ENCODE results near the gene REV1.

REV1 gene

GRCh38 chr2:99489761-99490622 is at the start of gene REV1 (continued):
- TF ChIP-seq ZNF23 (tag by site-specific recombination; IDR thresholded peaks at IDR 0.05; ENCODE audit: borderline replicate concordance) (no peak), ZNF624 (tag by site-specific recombination; IDR thresholded peaks at IDR 0.05) (no peak), ZNF24 (tag by site-specific recombination; IDR thresholded peaks at IDR 0.05) (no peak), GLI4 (tag by site-specific recombination; IDR thresholded peaks at IDR 0.05) (no peak), ZFP69B (tag by site-specific recombination; IDR thresholded peaks at IDR 0.05) (peak; percentile 15; the same call in 1 of the 2 replicates), ZNF292 (tag by site-specific recombination; IDR thresholded peaks at IDR 0.05; ENCODE audit: borderline replicate concordance, low read depth) (no peak), ZFP3 (tag by site-specific recombination; IDR thresholded peaks at IDR 0.05; ENCODE audit: low read depth) (no peak), ZNF501 (tag by site-specific recombination; IDR thresholded peaks at IDR 0.05) (peak; percentile 54; the same call in 1 of the 2 replicates), OVOL3 (tag by site-specific recombination; IDR thresholded peaks at IDR 0.05) (no peak), ZNF221 (tag by site-specific recombination; IDR thresholded peaks at IDR 0.05; ENCODE audit: borderline replicate concordance) (no peak), ZNF776 (tag by site-specific recombination; IDR thresholded peaks at IDR 0.05; ENCODE audit: borderline replicate concordance) (no peak), ZBTB17 (tag by site-specific recombination; IDR thresholded peaks at IDR 0.05) (0 out of 2 replicates have a peak, but pooled peaks have one; percentile 21), ZNF146 (tag by site-specific recombination; IDR thresholded peaks at IDR 0.05) (no peak), ZNF324 (tag by site-specific recombination; IDR thresholded peaks at IDR 0.05) (no peak), ZNF549 (tag by site-specific recombination; IDR thresholded peaks at IDR 0.05) (no peak), KLF9 (tag by site-specific recombination; IDR thresholded peaks at IDR 0.05; ENCODE audit: low read depth) (peak; percentile 65), HOXC10 (CRISPR knock-in tag; IDR thresholded peaks at IDR 0.05) (peak; percentile 86; the same call in 1 of the 2 replicates), ZNF610 (tag by site-specific recombination; IDR thresholded peaks at IDR 0.05; ENCODE audit: borderline replicate concordance) (0 out of 2 replicates have a peak, but pooled peaks have one; percentile 30), ZNF830 (tag by site-specific recombination; IDR thresholded peaks at IDR 0.05; ENCODE audit: low read depth) (no peak), ZNF366 (tag by site-specific recombination; conservative IDR thresholded peaks at IDR 0.05) (no peak), ZNF18 (tag by site-specific recombination; IDR thresholded peaks at IDR 0.05) (no peak)

GRCh38 chr2:99537910-99538485 is 48.2 kb upstream of the REV1 start:
- ChIA-PET POLR2A (no interaction called here), CTCF (interaction anchor here (0.6 kb wide), 1 partner anchor 506 kb away, joined by 3 read pairs; no protein-coding TSS in a partner anchor)

GRCh38 chr2:99524056-99524455 is 34.2 kb upstream of the REV1 start:
- H3K4me3 ChIP-seq (ENCODE audit: low read depth, low read length): no peak overlapping the region
- ChIA-PET CTCF (no interaction called here), POLR2A (no interaction called here)
- no peaks in the 10 kb centered on the region for H3K4me1 ChIP-seq (ENCODE audit: control insufficient read depth, insufficient read depth, low read length)
- H3K9me3 ChIP-seq (ENCODE audit: control insufficient read depth, insufficient read depth, low read depth, low read length): no peaks in the 10 kb centered on the region
- H3K36me3 ChIP-seq (ENCODE audit: control insufficient read depth in 2 of 2, insufficient read depth in 1 of 2, low read length in 2 of 2): no peaks in the 10 kb centered on the region
- no peak overlapping the region for H3K27ac ChIP-seq (ENCODE audit: extremely low read depth, low read depth, low read length)
- TF ChIP-seq ZNF114 (tag by site-specific recombination; IDR thresholded peaks at IDR 0.05) (no peak), TSHZ1 (tag by site-specific recombination; IDR thresholded peaks at IDR 0.05; ENCODE audit: borderline replicate concordance) (no peak), HOXC10 (CRISPR knock-in tag; IDR thresholded peaks at IDR 0.05) (no peak), ZNF670 (tag by site-specific recombination; IDR thresholded peaks at IDR 0.05; ENCODE audit: low read depth) (no peak), ZNF777 (tag by site-specific recombination; IDR thresholded peaks at IDR 0.05; ENCODE audit: borderline replicate concordance) (no peak)

More at GRCh38 chr2:99537910-99538485, 48.2 kb upstream of the REV1 start:
- H3K9me3 ChIP-seq (ENCODE audit: control insufficient read depth, insufficient read depth, low read depth, low read length): no peaks in the 10 kb centered on the region
- H3K27ac ChIP-seq (ENCODE audit: extremely low read depth, low read depth, low read length): no peak overlapping the region
- H3K4me3 ChIP-seq (ENCODE audit: low read depth, low read length): no peak overlapping the region
- no peaks in the 10 kb centered on the region for H3K4me1 ChIP-seq (ENCODE audit: control insufficient read depth, insufficient read depth, low read length)
- no peak for TF ChIP-seq ZFP37 (tag by site-specific recombination; IDR thresholded peaks at IDR 0.05)
- TF ChIP-seq ZNF10 (tag by site-specific recombination; IDR thresholded peaks at IDR 0.05): peak; percentile 30; the same call in 1 of the 2 replicates
- TF ChIP-seq ZNF404 (tag by site-specific recombination; IDR thresholded peaks at IDR 0.05): no peak
- no peak for TF ChIP-seq ZEB2 (tag by site-specific recombination; IDR thresholded peaks at IDR 0.05)
- no peaks in the 10 kb centered on the region for H3K36me3 ChIP-seq (ENCODE audit: control insufficient read depth in 2 of 2, insufficient read depth in 1 of 2, low read length in 2 of 2)
